Thoracic aorta (tissue), 2 donors: ENCODE measurements around the gene SLC35F2. TPM values are rescaled to one million over a fixed set of nuclear protein-coding genes. Genes with fewer than 3 reads are reported as not detected.
"Not testable (repeated sequence)": the region's sequence is repeated elsewhere in the genome, so short reads cannot be mapped to it uniquely, and the experiment has no call there.

Experiments used
- ATAC-seq: fragments of 150-250 bp; one replicate; pipeline ENCODE4 v1.8.0; 2017; ENCODE audit warnings: low read depth; ENCODE audit not compliant: insufficient number of reproducible peaks, low FRiP score
- DNase-seq: peaks from one replicate; pipeline ENCODE4 v3.0.0-alpha.2; 2020; ENCODE audit warnings: low spot score
- H3K27ac ChIP-seq, 2 donors: fragments of 200-600 bp; sonication (generic); 1 replicate in 1 of 2; 2 replicates in 1 of 2; pipeline ENCODE4 v1.5.1; 2016; ENCODE audit warnings: mild to moderate bottlenecking in 2 of 2, moderate library complexity in 2 of 2
- H3K27me3 ChIP-seq: fragments of 200-600 bp; sonication (generic); replicated peaks from 2 replicates; pipeline ENCODE4 v1.6.0; 2016; ENCODE audit warnings: mild to moderate bottlenecking; ENCODE audit not compliant: insufficient read depth
- H3K36me3 ChIP-seq: fragments of 200-600 bp; sonication (generic); one replicate; pipeline ENCODE4 v1.5.1; 2016
- H3K4me1 ChIP-seq, 2 donors: fragments of 200-600 bp; sonication (generic); 1 replicate in 1 of 2; 2 replicates in 1 of 2; pipeline versions ENCODE4 v1.5.1 to v1.6.0; 2016; ENCODE audit warnings: low read depth in 2 of 2, mild to moderate bottlenecking in 1 of 2; ENCODE audit not compliant: control insufficient read depth in 1 of 2
- H3K4me3 ChIP-seq: fragments of 200-600 bp; sonication (generic); 2 replicates; pipeline ENCODE4 v1.5.1; 2016; ENCODE audit warnings: mild to moderate bottlenecking
- H3K9me3 ChIP-seq: fragments of 200-600 bp; sonication (generic); 2 replicates; pipeline ENCODE4 v1.5.1; 2016
- total RNA-seq, 2 donors: library from RNA; depleted of rRNA; stranded (reverse); fragments of >200 nt; gene quantifications; one replicate each; pipeline versions ENCODE4 v1.1.0 to v1.2.3, GENCODE V29; 2016
- TF ChIP-seq, protein P1 (sequence below): fragments of 200-600 bp; sonication (generic); IDR thresholded peaks from one replicate; pipeline ENCODE4 v1.5.1; 2019; ENCODE audit warnings: antibody characterized with exemption

Gene SLC35F2
- total RNA-seq, 2 donors from 2014 or later, result 10.0 to 13.5 TPM

DNA sequence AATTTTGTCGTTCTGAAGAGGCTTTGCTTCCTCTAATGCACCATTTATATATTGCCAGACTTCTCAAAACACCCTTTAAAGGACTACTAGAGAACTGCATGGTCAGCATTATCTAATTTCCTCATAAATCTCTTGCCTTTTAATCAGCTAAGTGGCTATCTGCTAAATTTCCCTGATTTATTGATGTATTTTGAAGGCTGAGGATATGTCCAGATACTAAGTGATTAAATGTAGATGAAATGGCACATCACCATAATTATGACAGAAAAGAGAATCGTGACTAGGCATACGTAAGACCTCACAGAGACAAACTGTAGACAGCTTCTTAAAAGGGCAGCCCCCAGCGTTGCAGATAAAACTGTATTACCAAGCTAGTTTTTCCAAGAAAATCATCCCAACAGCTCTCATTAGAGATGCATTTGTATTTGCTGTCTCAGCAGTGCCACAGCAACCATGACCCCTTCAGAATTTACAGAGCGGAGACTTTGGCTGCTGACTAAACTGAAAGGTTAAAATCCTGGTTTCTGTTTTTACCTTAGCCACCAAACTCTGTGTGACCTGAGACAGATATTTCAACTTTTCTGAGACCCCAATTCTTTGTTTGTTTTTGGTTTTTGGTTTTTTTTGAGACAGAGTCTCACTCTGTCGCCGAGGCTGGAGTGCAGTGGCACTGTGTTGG, 79.6 kb downstream of the SLC35F2 start:
- DNase-seq (no peak), ATAC-seq (no peak)
- H3K27me3 ChIP-seq, result no peaks in the 10 kb centered on the region

DNA sequence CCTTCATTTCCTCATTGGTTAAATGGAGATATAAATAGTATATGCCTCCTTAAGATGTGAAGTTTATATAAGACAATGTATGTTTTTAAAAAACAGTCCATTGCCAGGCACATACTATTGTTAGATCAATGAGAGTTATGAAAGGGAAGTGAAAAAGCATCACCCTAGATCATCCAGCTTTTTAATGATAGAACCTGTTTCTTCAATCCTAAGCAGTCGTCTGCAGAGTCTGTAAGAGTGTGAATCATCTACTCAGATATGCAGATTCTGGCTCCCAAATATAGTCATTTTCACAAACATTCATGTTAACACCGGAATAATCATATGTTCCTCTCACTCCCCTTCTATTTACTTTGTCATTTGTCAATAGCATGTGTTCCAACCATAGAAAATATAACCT, 81.5 kb downstream of the SLC35F2 start:
- Histone ChIP-seq H3K27me3 (no peaks in the 10 kb centered on the region), H3K4me1 (no peaks in the 10 kb centered on the region), H3K4me3 (no peak overlapping the region), H3K27ac (no peak overlapping the region), H3K9me3 (no peaks in the 10 kb centered on the region), H3K36me3 (no peaks in the 10 kb centered on the region)
- ATAC-seq, result no peak
- TF ChIP-seq, protein P1, sequence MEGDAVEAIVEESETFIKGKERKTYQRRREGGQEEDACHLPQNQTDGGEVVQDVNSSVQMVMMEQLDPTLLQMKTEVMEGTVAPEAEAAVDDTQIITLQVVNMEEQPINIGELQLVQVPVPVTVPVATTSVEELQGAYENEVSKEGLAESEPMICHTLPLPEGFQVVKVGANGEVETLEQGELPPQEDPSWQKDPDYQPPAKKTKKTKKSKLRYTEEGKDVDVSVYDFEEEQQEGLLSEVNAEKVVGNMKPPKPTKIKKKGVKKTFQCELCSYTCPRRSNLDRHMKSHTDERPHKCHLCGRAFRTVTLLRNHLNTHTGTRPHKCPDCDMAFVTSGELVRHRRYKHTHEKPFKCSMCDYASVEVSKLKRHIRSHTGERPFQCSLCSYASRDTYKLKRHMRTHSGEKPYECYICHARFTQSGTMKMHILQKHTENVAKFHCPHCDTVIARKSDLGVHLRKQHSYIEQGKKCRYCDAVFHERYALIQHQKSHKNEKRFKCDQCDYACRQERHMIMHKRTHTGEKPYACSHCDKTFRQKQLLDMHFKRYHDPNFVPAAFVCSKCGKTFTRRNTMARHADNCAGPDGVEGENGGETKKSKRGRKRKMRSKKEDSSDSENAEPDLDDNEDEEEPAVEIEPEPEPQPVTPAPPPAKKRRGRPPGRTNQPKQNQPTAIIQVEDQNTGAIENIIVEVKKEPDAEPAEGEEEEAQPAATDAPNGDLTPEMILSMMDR, result no peak
- DNase-seq, result no peak

More for the DNA sequence above, 79.6 kb downstream of the SLC35F2 start:
- TF ChIP-seq, protein P1, result no peak
- no peaks in the 10 kb centered on the region for H3K4me1 ChIP-seq
- no peaks in the 10 kb centered on the region for H3K36me3 ChIP-seq
- no peak overlapping the region for H3K4me3 ChIP-seq
- H3K27ac ChIP-seq, result no peak overlapping the region
- H3K9me3 ChIP-seq, result no peaks in the 10 kb centered on the region

DNA sequence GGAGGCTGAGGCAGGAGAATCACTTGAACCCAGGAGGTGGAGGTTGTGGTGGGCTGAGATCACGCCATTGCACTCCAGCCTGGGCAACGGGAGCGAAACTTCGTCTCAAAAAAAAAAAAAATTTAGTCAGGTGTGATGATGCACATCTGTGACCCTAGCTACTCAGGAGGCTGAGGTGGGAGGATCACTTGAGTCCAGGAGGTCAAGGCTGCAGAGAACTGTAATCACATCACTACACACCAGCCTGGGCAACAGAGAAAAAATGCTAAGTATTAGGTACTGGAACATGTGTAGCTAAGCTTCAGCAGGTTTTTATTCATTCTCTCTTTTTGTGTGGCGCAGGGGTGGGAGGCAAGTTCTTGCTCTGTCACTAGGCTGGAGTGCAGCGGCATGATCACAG, 82.5 kb downstream of the SLC35F2 start:
- DNase-seq, result no peak
- H3K36me3 ChIP-seq, result no peaks in the 10 kb centered on the region
- H3K4me3 ChIP-seq, result no peak overlapping the region
- no peaks in the 10 kb centered on the region for H3K9me3 ChIP-seq
- H3K27ac ChIP-seq, result no peak overlapping the region
- no peaks in the 10 kb centered on the region for H3K4me1 ChIP-seq
- no peak for ATAC-seq
- TF ChIP-seq, protein P1, result no peak
- no peaks in the 10 kb centered on the region for H3K27me3 ChIP-seq

DNA sequence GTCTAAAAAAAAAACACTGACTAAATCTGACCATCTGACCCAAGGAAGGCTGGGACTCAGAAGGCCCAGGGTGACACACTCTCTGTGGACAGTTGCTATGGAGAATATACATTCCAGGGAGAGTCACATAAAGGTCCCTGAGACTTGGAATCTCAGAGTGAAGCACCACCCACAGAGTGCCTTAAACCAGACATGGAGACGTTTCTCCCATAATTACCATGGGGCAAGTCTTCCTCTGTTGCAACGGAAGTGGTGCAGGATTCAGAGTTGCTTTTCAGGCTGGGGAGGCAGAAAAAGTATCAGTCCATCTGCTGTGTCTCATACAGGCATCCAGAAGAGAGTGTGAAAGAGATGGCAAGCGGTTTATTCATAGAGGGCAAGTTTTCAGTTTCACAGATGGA, 88.0 kb downstream of the SLC35F2 start:
- no peak for ATAC-seq
- DNase-seq, result no peak
- H3K36me3 ChIP-seq, result no peaks in the 10 kb centered on the region
- H3K9me3 ChIP-seq, result no peaks in the 10 kb centered on the region
- TF ChIP-seq, protein P1, result no peak
- no peak overlapping the region for H3K27ac ChIP-seq
- H3K4me1 ChIP-seq, result no peaks in the 10 kb centered on the region
- H3K27me3 ChIP-seq, result no peaks in the 10 kb centered on the region
- no peak overlapping the region for H3K4me3 ChIP-seq

DNA sequence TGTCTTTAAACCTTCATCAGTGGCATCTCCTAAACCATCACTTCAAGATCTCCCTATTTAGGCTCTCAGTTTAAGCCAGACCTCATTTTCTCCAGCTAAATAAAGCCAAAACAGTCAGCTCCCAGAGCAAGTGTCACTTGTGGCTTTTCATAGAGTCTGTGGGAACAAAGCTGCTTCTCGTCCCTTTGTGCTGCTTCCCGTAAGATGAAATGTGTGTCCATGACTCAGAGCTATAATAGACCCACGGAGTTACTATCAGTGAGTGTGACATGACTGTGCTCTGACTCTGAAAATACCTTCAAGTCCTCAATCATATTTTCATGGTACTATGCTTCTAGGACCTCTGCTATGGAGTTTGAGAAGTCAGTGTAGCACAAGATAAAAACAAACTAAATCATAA, 89.4 kb downstream of the SLC35F2 start:
- Histone ChIP-seq H3K27ac (no peak overlapping the region), H3K4me3 (no peak overlapping the region), H3K4me1 (no peaks in the 10 kb centered on the region), H3K9me3 (no peaks in the 10 kb centered on the region), H3K27me3 (no peaks in the 10 kb centered on the region), H3K36me3 (no peaks in the 10 kb centered on the region)
- TF ChIP-seq, protein P1, result no peak
- DNase-seq (no peak), ATAC-seq (no peak)

DNA sequence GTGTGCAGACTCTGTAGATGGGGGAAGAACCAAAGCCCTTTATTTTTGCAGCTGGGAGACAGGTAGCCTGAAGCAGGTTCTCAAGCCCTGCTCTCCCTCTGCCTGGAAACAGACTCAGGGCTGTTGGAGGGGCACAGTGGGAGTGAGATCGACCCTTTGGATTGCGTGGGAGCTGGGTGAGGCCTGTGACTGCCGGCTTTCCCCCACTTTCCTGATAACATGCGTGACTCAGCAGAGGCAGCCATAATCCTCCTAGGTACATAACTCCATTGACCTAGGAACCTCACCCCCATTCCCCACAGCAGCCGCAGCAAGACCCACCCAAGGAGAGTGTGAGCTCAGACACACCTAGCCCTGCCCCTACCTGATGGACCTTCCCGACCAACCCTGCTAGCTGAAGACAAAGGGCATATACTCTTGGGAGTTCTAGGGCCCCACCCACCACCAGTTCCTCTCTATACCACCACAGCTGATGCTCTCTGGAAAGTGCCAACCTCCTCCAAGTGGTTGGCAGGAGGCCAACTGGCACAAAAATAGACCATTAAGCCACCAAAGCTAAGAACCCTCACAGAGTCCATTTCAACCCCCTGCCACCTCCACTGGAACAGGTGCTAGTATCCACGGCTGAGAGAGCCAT, 99.8 kb downstream of the SLC35F2 start:
- not testable (repeated sequence) for DNase-seq, ATAC-seq, H3K27ac ChIP-seq, H3K36me3 ChIP-seq, H3K27me3 ChIP-seq, H3K4me3 ChIP-seq, H3K9me3 ChIP-seq, H3K4me1 ChIP-seq
